HG03159 (cell line): ENCODE data around the gene NTSR1.

Experiments
- ATAC-seq: cut with Tn5 transposase; IDR thresholded peaks from one replicate; pipeline ENCODE4 v1.9.1; 2021; ENCODE audit warnings: mild to moderate bottlenecking, moderate library complexity; ENCODE audit not compliant: unreplicated experiment

The NTSR1 gene

GRCh38 chr20:62780204-62780603 lies 71.6 kb downstream of the NTSR1 start:
- no peak for ATAC-seq

GRCh38 chr20:62780696-62781095 lies 72.1 kb downstream of the NTSR1 start:
- no peak for ATAC-seq

- no peak for ATAC-seq
These were observed 73.7 kb downstream of the NTSR1 start for GRCh38 chr20:62782149-62782892.

GRCh38 chr20:62782893-62783278 lies 74.2 kb downstream of the NTSR1 start:
- ATAC-seq, result no peak

GRCh38 chr20:62784497-62784896 lies 75.9 kb downstream of the NTSR1 start:
- no peak for ATAC-seq

- ATAC-seq, result no peak
These were observed 76.8 kb downstream of the NTSR1 start for GRCh38 chr20:62785393-62785792.

GRCh38 chr20:62786157-62786556 lies 77.5 kb downstream of the NTSR1 start:
- ATAC-seq, result no peak

- ATAC-seq, result no peak
These were observed 78.7 kb downstream of the NTSR1 start for GRCh38 chr20:62787321-62787720.

- ATAC-seq, result no peak
These were observed 79.2 kb downstream of the NTSR1 start for GRCh38 chr20:62787866-62788265.

- ATAC-seq, result no peak
These were observed 80.0 kb downstream of the NTSR1 start for GRCh38 chr20:62788607-62789006.

GRCh38 chr20:62790075-62790474 lies 81.4 kb downstream of the NTSR1 start:
- ATAC-seq, result no peak

GRCh38 chr20:62791301-62792181 lies 82.9 kb downstream of the NTSR1 start:
- no peak for ATAC-seq

GRCh38 chr20:62792182-62792939 lies 83.7 kb downstream of the NTSR1 start:
- ATAC-seq, result no peak

- ATAC-seq, result no peak
These were observed 84.5 kb downstream of the NTSR1 start for GRCh38 chr20:62792940-62793756.

- no peak for ATAC-seq
These were observed 85.0 kb downstream of the NTSR1 start for GRCh38 chr20:62793757-62794006.

GRCh38 chr20:62794007-62794724 lies 85.5 kb downstream of the NTSR1 start:
- ATAC-seq, result peak; percentile 70

GRCh38 chr20:62795023-62795761 lies 86.6 kb downstream of the NTSR1 start:
- ATAC-seq, result no peak

GRCh38 chr20:62796699-62797491 lies 88.3 kb downstream of the NTSR1 start:
- peak; percentile 1 for ATAC-seq
